HG02623 (cell line): ENCODE measurements around the gene ABCG1.

ENCODE experiments used
- ATAC-seq: cut with Tn5 transposase; IDR thresholded peaks from one replicate; pipeline ENCODE4 v1.9.1; 2021; ENCODE audit warnings: moderate library complexity; ENCODE audit not compliant: unreplicated experiment

Gene ABCG1

GRCh38 chr21:42317826-42318746, 99.1 kb downstream of the ABCG1 start:
- no peak for ATAC-seq

GRCh38 chr21:42319376-42319775, 100.4 kb downstream of the ABCG1 start:
- ATAC-seq: no peak

- no peak for ATAC-seq
Observed at GRCh38 chr21:42319851-42320572, 101.1 kb downstream of the ABCG1 start.

- no peak for ATAC-seq
Observed at GRCh38 chr21:42320791-42321190, 101.9 kb downstream of the ABCG1 start.

GRCh38 chr21:42321231-42321630, 102.3 kb downstream of the ABCG1 start:
- ATAC-seq: no peak

GRCh38 chr21:42321845-42322244, 102.9 kb downstream of the ABCG1 start:
- ATAC-seq: no peak

GRCh38 chr21:42324896-42325295, 106.0 kb downstream of the ABCG1 start:
- no peak for ATAC-seq

GRCh38 chr21:42330380-42331371, 111.7 kb downstream of the ABCG1 start:
- no peak for ATAC-seq

GRCh38 chr21:42331660-42332059, 112.7 kb downstream of the ABCG1 start:
- ATAC-seq: no peak

- no peak for ATAC-seq
Observed at GRCh38 chr21:42332557-42333317, 113.8 kb downstream of the ABCG1 start.

- ATAC-seq: no peak
Observed at GRCh38 chr21:42336054-42336453, 117.1 kb downstream of the ABCG1 start.

- ATAC-seq: no peak
Observed at GRCh38 chr21:42337276-42337675, 118.3 kb downstream of the ABCG1 start.

GRCh38 chr21:42337830-42338728, 119.1 kb downstream of the ABCG1 start:
- ATAC-seq: no peak

GRCh38 chr21:42338729-42339715, 120.1 kb downstream of the ABCG1 start:
- no peak for ATAC-seq

- no peak for ATAC-seq
Observed at GRCh38 chr21:42340187-42341050, 121.5 kb downstream of the ABCG1 start.

GRCh38 chr21:42341776-42342542, 123.0 kb downstream of the ABCG1 start:
- no peak for ATAC-seq
